NCI-H69 (cell line): Measurements from ENCODE around the gene CPT1A.
A peak's percentile ranks its signal among the peaks of the same experiment; 100 is the strongest.
"Not testable (repeated sequence)": the region's sequence is repeated elsewhere in the genome, so short reads cannot be mapped to it uniquely, and the experiment has no call there.

ENCODE experiments used
- DNase-seq: peaks from one replicate; lab custom pipeline; 2025; lab: John Stamatoyannopoulos, UW

CPT1A gene

GRCh38 chr11:68841718-68842426 lies at the start of gene CPT1A:
Gene CPT1A, minus strand, starts transcription at chr11:68841916. Its CDS starts 26,442 bp downstream, at chr11:68815474.
- peak; percentile 65 for DNase-seq

GRCh38 chr11:68890490-68891231 lies 48.9 kb upstream of the CPT1A start:
- peak; percentile 28 for DNase-seq

- no peak for DNase-seq
Observed at GRCh38 chr11:68889948-68890446, 48.3 kb upstream of the CPT1A start.

DNA sequence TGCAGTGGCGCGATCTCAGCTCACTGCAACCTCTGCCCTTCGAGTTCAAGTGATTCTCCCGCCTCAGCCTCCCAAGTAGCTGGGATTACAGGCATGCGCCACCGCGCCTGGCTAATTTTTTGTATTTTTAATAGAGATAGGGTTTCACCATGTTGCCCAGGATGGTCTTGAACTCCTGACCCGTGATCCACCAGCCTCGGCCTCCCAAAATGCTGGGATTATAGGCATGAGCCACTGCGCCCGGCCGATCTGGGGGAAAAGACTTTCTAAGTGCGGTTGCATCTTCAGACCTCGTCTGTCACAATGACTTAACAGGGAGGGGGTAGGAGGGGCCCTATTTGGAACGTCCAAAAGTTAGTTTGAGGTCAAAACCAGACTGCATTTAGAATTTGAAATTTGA lies 43.1 kb upstream of the CPT1A start:
- not testable (repeated sequence) for DNase-seq

DNA sequence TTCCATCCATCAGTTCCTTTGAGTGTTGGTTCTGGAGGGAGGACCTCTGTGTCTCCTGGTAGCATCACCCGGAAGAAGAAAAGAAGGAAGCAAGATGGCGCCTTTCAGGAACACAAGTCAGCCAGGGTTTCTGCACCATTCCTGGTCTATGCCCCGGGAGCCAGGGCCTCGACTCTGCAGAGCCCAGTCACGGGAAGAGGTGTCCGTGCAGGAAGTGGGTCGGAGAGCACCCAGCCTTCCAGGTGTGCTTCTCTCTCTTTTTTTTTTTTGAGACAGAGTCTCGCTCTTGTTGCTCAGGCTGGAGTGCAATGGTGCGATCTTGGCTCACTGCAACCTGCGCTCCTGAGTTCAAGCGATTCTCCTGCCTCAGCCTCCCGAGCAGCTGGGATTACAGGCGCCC lies 40.7 kb upstream of the CPT1A start:
- no peak for DNase-seq

GRCh38 chr11:68881320-68881719 lies 39.6 kb upstream of the CPT1A start:
- DNase-seq: no peak

DNA sequence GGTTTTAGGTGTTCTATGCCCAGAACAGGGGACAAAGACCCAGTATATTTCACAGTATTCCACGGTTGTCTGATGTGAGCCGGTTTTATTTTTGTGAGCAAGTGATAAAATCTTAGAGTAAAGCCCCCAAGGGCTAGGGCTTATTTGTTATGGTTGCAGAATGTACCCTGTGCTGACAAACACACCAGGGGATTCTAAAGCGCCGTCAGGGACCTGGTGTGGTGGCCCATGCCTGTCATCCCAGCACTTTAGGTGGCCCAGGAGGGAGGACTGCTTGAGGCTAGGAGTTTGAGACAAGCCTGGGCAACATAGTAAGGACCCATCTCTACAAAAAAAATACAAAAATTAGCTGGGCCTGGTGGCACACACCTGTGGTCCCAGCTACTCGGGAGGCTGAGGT lies 39.1 kb upstream of the CPT1A start:
- DNase-seq: no peak

GRCh38 chr11:68878022-68878421 lies 36.3 kb upstream of the CPT1A start:
- DNase-seq: no peak

DNA sequence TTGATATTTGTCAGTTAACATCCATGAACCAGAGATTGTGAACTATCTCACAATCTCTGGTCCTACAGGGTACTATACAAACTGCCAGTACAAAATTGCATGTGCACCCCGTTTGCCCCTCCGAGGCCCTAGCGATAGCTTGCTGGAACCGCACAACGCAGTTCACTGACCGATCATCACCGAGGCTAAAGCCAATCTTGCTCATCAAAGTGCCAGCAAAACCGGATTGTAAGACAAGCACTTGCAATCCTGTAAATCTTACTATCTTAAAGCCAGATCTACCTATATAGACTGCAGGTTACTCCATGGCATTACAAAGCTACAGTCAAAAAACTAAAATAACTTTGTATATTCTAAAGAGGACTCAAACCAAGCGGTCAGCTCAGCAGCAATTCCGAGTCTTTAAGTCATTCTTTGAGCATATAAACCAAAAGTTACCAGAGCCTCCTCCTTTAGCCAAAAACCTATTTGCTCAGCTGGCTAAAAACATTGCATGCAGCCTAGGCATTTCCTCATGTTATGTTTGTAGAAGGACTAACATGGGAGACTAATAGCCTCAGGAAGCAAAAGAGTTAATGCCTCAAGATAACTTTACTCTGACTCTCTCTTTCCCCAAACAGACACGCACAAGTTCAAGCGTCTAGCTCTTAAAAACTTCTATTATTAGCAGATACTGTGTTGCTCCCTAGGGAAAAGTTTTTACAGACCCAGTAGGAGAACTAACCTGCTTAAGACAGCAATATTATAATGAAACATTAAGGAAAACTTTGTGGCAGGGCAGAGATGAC lies 30.7 kb upstream of the CPT1A start:
- DNase-seq: no peak

- DNase-seq: no peak
Observed at GRCh38 chr11:68870470-68870869, 28.8 kb upstream of the CPT1A start.

GRCh38 chr11:68868221-68868835 lies 26.6 kb upstream of the CPT1A start:
- DNase-seq: no peak

DNA sequence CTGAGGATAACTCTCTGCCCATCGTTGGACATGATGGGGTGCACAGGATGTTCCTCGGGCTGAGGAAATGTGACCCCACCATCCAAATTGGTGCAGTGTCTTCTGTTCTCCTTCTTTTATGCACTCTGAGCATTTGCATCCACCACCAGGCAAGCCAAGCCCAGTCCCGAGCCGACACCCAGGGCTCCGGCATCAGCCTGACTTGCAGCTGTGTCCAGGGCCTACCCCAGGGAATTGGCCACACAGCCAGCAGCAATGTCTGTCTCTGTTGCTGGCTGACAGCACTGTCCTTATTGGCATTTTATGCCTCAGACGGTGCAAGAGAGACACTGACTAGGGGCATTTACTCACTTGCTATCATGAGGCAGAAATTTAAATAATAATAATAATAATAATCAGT lies 25.4 kb upstream of the CPT1A start:
- DNase-seq: no peak

DNA sequence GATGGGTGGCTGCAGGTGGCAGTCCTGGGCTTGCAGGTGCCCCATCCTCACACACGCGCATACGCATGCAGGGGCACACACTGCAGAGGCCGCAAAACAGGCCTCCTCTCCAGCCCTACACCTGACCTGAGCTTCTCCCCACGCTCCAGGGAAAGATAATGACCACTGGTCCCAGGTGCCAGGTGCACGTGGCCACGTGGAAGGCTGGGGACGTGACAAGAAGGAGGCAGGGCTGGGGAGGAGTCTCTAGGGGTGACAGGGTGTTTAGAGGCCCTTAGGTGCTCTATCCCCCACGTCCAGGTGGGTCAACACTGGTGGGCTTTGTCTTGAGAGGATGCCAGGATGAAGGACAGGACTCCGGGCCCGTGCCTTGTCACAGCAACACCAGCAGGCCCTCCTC lies 23.5 kb upstream of the CPT1A start:
- no peak for DNase-seq

DNA sequence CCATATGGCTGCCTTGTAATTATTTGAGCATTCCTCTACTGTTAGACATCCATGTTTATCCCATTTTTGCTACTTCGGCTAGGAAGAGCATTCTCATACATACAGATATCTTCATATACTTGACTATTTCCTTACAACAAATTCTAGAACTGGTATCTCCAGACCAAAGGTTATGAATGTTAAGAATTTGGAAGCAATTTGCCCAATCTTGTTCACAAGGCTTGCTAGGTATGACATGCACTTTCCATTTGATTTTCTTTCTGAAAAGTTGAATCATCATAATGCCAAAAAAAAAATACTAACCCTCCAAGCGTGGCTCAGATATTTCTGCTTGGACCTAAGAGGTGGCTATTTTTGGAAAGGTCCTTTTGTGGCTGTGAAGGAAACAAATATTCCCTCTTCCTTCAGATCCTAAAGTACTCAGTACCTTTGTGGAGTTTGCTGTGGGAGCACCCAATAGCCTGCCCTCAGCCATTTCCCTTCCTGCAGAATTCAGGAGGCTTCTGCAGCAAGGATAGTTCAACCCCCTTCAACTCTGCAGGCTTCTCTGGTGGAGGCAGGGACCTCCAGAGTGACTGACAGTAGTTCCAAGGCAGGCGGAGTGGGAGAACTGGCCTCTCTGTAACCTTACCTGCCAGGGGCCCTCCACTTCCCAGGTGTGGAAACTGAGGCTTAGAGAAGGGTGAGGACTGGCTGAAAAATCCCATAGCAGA lies 22.0 kb upstream of the CPT1A start:
- DNase-seq: no peak

- DNase-seq: no peak
Observed at GRCh38 chr11:68862421-68862820, 20.7 kb upstream of the CPT1A start.

GRCh38 chr11:68859123-68859522 lies 17.4 kb upstream of the CPT1A start:
- no peak for DNase-seq

DNA sequence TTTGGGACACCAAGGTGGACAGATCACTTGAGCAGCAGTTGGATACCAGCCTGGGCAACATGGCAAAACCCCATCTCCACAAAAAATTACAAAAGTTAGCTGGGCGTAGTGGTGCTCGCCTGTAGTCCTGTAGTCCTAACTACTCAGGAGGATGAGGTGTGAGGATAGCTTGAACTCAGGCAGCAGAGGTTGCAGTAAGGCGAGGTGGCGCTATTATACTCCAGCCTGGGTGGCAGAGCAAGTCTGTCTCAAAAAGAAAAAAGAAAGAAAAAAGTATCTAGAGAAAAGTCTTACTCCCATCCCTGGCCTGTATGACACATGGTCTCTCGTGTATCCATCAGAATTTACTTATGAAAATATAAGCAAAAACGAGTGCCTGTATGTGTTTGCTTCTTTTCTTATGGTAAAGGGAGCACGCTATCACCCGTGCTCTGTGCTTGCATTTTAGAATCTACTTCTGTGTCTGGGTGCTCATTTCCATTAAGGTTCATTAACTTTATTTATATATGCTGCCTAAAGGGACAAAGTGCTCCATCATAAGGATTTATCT lies 15.4 kb upstream of the CPT1A start:
- DNase-seq: no peak

GRCh38 chr11:68856425-68857030 lies 14.8 kb upstream of the CPT1A start:
- not testable (repeated sequence) for DNase-seq

DNA sequence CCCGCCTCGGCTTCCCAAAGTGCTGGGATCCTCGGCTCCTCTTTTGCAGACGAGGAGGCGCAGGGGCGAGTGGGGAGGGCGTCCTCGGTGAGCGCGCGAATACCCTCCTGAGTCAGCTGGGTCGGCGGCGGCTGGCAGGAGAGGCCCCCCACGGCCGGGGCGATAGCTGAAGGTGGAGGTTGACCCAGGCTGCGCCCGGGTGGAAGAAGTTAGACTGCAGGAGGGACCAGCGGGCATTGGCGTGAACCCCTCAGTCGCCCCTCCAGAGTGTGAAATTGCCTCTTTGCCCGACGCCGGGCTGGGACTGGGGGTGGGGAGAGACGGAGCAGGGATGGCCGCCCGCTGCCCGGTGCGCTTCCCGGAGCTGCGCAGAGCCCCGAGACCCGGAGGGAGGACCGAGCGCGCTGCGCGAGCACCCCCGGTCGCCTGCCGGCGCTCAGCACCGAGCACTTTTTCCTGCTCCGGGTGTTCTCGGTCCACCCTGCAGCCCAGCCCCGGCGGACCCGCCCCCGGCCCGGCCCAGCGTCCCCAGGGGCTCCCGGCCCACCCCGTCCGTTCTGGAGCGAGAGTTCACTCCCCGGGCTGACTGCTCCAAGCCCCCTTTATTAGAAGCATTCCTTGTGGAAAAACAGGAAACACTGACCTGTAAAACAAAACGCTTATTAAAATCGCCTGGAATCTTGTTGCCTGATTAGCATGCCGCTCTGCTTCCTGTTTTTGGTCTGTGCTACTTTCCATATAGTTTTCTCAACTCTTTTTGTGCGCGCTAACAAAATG lies 13.7 kb upstream of the CPT1A start:
- DNase-seq: peak; percentile 20
